A549 (cell line): ENCODE results near the gene COL26A1.

Experiments
- BHLHE40 ChIP-seq: IDR thresholded peaks from 2 replicates; pipeline ENCODE4 v1.6.1; 2012; ENCODE audit warnings: low read depth, low read length, inconsistent platforms
- CBX2 ChIP-seq: fragments of 200-600 bp; sonication (generic); IDR thresholded peaks from 2 replicates; pipeline ENCODE4 v1.6.1; 2016; ENCODE audit warnings: low read depth, mild to moderate bottlenecking, borderline replicate concordance
- EP300 ChIP-seq, 2 experiments: fragments of >200 bp; sonication (Bioruptor Twin); formaldehyde crosslinking; IDR thresholded peaks; 2 replicates in 1 of 2; 3 replicates in 1 of 2; pipeline ENCODE4 v1.6.1; 2016 to 2017
- KDM1A ChIP-seq: fragments of 200-600 bp; sonication (generic); IDR thresholded peaks from 2 replicates; pipeline ENCODE4 v1.6.1; 2016; ENCODE audit warnings: low read depth, mild to moderate bottlenecking
- MYC ChIP-seq: IDR thresholded peaks from 2 replicates; pipeline ENCODE4 v1.6.1; 2012; ENCODE audit warnings: mild to moderate bottlenecking, inconsistent platforms, low read length, improper control_type of control experiment, borderline replicate concordance
- NPAS2 ChIP-seq: fragments of 250-450 bp; sonication (Bioruptor Pico); IDR thresholded peaks from 2 replicates; pipeline ENCODE4 v1.8.0; 2022; ENCODE audit warnings: mild to moderate bottlenecking, moderate library complexity, borderline replicate concordance
- POLR2A ChIP-seq: IDR thresholded peaks from 2 replicates; pipeline ENCODE4 v1.6.1; 2012; ENCODE audit warnings: mild to moderate bottlenecking, low read length
- RAD21 ChIP-seq, 2 experiments: fragments of >200 bp in 1 of 2; sonication (Bioruptor Twin) in 1 of 2; formaldehyde crosslinking in 1 of 2; IDR thresholded peaks in 1 of 2; conservative IDR thresholded peaks in 1 of 2; 2 replicates in 1 of 2; 3 replicates in 1 of 2; pipeline ENCODE4 v1.6.1; 2012 to 2018; ENCODE audit warnings: inconsistent platforms in 1 of 2
- RARB ChIP-seq: fragments of 250-450 bp; sonication (Bioruptor Pico); IDR thresholded peaks from 2 replicates; pipeline ENCODE4 v1.8.0; 2021; ENCODE audit warnings: mild to moderate bottlenecking, moderate library complexity
- TF ChIP-seq, protein P1 (sequence below): IDR thresholded peaks from 2 replicates; pipeline ENCODE4 v1.6.1; 2012
- TF ChIP-seq, protein P2 (sequence below): fragments of >200 bp; sonication (Bioruptor Twin); formaldehyde crosslinking; IDR thresholded peaks from 3 replicates; pipeline ENCODE4 v1.5.1; 2016
- TF ChIP-seq, protein P3 (sequence below): fragments of 200-600 bp; sonication (generic); IDR thresholded peaks from 2 replicates; pipeline ENCODE4 v1.6.1; 2016; ENCODE audit warnings: antibody characterized with exemption, mild to moderate bottlenecking, moderate library complexity

DNA sequence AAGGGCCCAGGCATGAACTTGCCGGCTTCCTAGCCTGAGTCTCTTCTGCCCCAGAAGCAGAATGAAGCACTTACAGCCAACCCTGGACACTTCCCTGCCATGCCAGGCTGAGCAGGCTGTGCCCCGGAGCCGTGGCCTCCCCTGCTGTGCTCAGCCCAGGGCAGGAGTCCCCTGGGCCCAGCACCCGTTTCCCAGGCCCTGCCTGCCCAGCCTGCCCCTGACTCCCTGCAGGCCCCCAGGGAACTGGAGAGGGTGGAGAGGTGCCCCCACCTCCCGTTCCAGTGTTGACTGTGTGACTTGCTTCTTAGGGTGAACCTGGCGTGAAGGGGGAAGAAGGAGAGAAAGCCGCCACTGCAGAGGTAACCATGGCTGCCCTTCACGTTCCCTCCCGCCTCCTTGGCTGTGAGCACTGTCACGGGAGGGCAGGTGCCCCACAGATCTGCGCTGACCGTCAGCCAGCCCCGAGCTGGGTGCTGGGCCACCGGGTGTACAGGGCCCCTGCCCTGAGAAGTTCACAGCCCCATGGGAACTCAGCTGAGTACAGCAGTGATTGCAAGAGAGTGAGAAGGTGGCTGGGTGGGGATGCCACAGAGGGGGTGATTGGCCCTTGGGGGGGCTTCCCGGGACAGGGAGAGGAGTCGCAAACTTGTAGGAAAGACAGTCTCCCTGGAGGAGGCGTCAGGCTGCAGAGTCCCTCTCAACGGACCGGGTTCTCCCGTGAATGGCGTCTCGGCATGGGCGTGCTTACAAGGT is 190.5 kb downstream of the COL26A1 start:
- TF ChIP-seq, protein P1, sequence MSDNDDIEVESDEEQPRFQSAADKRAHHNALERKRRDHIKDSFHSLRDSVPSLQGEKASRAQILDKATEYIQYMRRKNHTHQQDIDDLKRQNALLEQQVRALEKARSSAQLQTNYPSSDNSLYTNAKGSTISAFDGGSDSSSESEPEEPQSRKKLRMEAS, result no peak
- TF ChIP-seq, protein P2, sequence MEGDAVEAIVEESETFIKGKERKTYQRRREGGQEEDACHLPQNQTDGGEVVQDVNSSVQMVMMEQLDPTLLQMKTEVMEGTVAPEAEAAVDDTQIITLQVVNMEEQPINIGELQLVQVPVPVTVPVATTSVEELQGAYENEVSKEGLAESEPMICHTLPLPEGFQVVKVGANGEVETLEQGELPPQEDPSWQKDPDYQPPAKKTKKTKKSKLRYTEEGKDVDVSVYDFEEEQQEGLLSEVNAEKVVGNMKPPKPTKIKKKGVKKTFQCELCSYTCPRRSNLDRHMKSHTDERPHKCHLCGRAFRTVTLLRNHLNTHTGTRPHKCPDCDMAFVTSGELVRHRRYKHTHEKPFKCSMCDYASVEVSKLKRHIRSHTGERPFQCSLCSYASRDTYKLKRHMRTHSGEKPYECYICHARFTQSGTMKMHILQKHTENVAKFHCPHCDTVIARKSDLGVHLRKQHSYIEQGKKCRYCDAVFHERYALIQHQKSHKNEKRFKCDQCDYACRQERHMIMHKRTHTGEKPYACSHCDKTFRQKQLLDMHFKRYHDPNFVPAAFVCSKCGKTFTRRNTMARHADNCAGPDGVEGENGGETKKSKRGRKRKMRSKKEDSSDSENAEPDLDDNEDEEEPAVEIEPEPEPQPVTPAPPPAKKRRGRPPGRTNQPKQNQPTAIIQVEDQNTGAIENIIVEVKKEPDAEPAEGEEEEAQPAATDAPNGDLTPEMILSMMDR, result no peak
- TF ChIP-seq KDM1A (no peak), MYC (no peak), POLR2A (no peak), BHLHE40 (no peak), RAD21 (conservative IDR thresholded peaks at IDR 0.05 in 1 of 2, IDR thresholded peaks at IDR 0.05 in 1 of 2) (no peak), RARB (CRISPR knock-in tag) (no peak), NPAS2 (no peak), CBX2 (no peak), EP300 (IDR thresholded peaks at IDR 0.05) (no peak)
- TF ChIP-seq, protein P3, sequence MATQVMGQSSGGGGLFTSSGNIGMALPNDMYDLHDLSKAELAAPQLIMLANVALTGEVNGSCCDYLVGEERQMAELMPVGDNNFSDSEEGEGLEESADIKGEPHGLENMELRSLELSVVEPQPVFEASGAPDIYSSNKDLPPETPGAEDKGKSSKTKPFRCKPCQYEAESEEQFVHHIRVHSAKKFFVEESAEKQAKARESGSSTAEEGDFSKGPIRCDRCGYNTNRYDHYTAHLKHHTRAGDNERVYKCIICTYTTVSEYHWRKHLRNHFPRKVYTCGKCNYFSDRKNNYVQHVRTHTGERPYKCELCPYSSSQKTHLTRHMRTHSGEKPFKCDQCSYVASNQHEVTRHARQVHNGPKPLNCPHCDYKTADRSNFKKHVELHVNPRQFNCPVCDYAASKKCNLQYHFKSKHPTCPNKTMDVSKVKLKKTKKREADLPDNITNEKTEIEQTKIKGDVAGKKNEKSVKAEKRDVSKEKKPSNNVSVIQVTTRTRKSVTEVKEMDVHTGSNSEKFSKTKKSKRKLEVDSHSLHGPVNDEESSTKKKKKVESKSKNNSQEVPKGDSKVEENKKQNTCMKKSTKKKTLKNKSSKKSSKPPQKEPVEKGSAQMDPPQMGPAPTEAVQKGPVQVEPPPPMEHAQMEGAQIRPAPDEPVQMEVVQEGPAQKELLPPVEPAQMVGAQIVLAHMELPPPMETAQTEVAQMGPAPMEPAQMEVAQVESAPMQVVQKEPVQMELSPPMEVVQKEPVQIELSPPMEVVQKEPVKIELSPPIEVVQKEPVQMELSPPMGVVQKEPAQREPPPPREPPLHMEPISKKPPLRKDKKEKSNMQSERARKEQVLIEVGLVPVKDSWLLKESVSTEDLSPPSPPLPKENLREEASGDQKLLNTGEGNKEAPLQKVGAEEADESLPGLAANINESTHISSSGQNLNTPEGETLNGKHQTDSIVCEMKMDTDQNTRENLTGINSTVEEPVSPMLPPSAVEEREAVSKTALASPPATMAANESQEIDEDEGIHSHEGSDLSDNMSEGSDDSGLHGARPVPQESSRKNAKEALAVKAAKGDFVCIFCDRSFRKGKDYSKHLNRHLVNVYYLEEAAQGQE, result no peak
